NB4 (cell line): Measurements from ENCODE around the gene BRD7.

Experiments
- DNase-seq: peaks from one replicate; pipeline ENCODE4 v3.0.0; 2010; ENCODE audit warnings: low read depth
- H3K4me3 ChIP-seq: one replicate; pipeline ENCODE4 v1.5.1; 2011; ENCODE audit warnings: mild to moderate bottlenecking, low read depth, low read length, moderate library complexity
- MYC ChIP-seq: IDR thresholded peaks from 2 replicates; pipeline ENCODE4 v1.6.1; 2011; ENCODE audit warnings: low read depth, low read length
- POLR2A ChIP-seq: IDR thresholded peaks from 2 replicates; pipeline ENCODE4 v1.6.1; 2011; ENCODE audit warnings: mild to moderate bottlenecking; ENCODE audit not compliant: insufficient read length; ENCODE audit errors: extremely low read depth
- TF ChIP-seq, protein P1 (sequence below): IDR thresholded peaks from 2 replicates; pipeline ENCODE4 v1.6.1; 2011; ENCODE audit warnings: low read depth, low read length
- TF ChIP-seq, protein P2 (sequence below): IDR thresholded peaks from one replicate; pipeline ENCODE4 v1.5.1; 2012; ENCODE audit warnings: low read depth, low read length

Gene BRD7

DNA sequence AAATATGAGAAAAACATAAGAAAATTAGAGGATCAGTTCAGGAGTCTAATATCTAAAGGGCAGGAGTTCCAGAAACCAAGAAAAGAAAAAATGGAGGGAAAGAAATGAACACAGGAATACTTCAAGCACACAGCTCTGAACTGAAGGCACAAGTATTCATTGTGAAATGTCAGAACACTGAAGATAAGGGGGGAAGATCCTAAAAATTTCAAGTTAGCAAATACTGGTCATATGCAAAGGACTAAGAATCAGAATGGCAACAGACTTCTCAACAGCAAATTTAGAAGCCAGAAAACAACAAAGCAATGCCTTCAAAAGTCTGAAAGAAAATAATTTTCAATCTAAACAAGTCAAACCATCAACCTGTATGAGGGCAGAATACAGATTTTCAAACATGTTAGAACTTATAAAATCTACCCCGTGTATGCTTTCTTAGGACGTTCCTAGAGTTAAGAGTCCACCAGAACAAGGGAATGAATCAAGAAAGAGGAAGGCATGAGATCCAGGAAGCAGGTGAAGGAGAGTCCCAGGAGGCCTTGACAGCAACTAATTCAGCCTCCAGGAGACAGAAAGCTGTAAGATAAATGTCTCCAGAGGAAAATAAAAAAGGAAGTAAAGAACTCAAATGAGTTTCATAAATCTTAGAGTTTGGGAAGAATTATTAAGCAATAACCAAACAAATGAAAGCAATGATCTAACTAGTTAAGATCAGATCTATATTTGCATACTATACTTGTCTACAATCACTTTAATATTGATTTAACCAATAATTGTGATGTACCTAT is 2.8 kb downstream of the BRD7 start:
- DNase-seq: peak; percentile 71
- peak overlapping the region; percentile 74 for H3K4me3 ChIP-seq
- TF ChIP-seq, protein P1, sequence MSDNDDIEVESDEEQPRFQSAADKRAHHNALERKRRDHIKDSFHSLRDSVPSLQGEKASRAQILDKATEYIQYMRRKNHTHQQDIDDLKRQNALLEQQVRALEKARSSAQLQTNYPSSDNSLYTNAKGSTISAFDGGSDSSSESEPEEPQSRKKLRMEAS: no peak
- no peak for TF ChIP-seq MYC
- TF ChIP-seq, protein P2, sequence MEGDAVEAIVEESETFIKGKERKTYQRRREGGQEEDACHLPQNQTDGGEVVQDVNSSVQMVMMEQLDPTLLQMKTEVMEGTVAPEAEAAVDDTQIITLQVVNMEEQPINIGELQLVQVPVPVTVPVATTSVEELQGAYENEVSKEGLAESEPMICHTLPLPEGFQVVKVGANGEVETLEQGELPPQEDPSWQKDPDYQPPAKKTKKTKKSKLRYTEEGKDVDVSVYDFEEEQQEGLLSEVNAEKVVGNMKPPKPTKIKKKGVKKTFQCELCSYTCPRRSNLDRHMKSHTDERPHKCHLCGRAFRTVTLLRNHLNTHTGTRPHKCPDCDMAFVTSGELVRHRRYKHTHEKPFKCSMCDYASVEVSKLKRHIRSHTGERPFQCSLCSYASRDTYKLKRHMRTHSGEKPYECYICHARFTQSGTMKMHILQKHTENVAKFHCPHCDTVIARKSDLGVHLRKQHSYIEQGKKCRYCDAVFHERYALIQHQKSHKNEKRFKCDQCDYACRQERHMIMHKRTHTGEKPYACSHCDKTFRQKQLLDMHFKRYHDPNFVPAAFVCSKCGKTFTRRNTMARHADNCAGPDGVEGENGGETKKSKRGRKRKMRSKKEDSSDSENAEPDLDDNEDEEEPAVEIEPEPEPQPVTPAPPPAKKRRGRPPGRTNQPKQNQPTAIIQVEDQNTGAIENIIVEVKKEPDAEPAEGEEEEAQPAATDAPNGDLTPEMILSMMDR: no peak
- TF ChIP-seq POLR2A: no peak

DNA sequence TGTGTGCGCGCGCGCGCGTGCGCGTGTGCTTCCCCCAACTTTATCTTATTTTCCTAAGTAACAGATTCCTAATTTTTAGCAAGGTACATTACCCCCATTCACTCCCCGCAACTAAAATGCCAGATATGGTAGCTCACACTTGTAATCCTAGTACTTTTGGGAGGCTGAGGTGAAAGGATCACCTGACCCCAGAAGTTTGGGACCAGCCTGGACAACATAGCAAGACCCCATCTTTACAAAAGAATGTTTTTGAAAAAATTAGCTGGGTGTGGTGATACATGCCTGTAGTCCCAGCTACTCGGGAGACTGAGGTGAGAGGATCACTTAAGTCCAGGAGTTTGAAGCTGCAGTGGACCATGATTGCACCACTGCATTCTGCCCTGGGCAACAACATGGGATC is 5.1 kb downstream of the BRD7 start:
- DNase-seq: no peak
- H3K4me3 ChIP-seq: no peak overlapping the region
- TF ChIP-seq, protein P2: no peak
- TF ChIP-seq POLR2A (no peak), MYC (no peak)
- TF ChIP-seq, protein P1: no peak

DNA sequence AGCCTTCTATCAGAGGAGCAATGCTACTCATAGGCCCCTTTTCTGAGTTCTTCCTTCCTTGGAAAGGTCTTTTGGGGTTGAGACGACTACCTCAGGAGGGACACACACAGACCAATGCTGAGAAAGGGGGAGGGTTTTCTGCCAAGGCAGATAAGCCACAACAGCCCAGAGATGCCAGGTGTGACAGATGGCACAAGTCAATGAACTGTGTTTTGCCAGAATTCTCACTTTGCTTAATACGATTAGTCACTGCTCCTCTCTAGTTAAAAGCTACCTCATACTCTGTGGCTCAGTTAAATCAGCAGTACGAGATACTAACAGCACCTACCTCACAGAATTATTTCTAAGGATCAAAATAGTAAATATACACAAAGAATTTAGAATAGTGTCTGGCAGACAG is 8.0 kb downstream of the BRD7 start:
- no peak overlapping the region for H3K4me3 ChIP-seq
- TF ChIP-seq, protein P2: no peak
- TF ChIP-seq POLR2A (no peak), MYC (no peak)
- TF ChIP-seq, protein P1: no peak
- no peak for DNase-seq

DNA sequence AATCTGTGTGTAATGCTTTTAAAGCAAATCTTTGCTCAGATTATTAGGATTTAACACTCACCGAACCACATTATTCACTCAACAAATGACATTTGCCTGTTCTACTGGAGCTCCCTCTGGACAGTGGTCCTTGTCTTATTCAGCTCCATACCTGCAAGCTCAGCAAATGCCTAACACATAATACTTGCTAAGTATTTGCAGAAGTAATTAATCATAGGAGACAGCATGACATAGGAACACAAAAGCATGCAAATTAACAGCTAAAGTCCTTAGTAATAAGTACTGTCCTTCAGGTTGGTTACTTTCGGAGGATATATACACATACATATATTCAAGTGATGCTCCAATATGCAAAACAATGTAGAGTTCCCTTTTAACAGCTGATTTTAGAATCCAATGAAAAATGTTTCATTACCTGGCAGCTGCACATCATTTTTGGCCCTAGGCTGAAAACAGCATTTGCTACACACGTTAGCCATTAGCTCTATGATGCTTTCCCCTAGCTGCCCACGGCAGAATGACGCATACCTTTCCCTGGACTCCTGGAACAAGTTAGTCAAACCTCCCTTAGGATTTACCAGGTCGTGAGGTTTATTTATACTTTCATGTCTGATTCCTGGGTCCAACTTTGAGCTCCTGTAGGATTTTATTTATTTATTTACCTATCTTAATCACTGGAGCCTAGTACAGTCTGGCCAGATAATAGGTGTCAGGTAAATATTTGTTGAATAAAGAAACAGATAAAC is 8.6 kb downstream of the BRD7 start:
- no peak overlapping the region for H3K4me3 ChIP-seq
- no peak for DNase-seq
- TF ChIP-seq, protein P2: no peak
- TF ChIP-seq, protein P1: no peak
- TF ChIP-seq MYC (no peak), POLR2A (no peak)

DNA sequence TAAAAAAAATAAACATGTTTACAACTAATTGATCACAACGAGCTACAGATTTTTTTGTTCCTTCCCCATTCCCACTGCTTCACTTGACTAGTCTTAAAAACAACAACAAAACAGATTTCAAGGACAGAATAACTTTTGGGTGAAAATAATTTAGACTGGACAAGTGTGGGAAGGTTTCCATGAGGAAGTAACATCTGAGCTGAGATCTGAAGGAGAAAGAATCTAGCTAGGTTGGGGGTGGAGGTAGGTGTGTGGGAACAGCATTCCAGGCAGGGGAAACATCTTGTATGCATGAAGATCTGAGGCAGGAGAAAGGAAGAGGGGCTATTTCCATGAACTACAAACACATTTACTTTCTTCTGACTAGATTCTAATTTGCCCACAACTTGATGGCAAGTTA is 9.2 kb downstream of the BRD7 start:
- no peak for DNase-seq
- TF ChIP-seq, protein P1: no peak
- TF ChIP-seq MYC (no peak), POLR2A (no peak)
- TF ChIP-seq, protein P2: no peak
- H3K4me3 ChIP-seq: no peak overlapping the region
